SU-DHL-6 (cell line): ENCODE data around the gene NDFIP1.

Source experiments
- H2AFZ ChIP-seq: fragments of 200-600 bp; sonication (generic); 2 replicates; pipeline ENCODE4 v1.6.1; 2014; ENCODE audit warnings: low read depth, mild to moderate bottlenecking, moderate library complexity, mixed read lengths, antibody characterized with exemption, low read length; ENCODE audit not compliant: severe bottlenecking
- H3F3A ChIP-seq: fragments of 200-600 bp; shearing (Covaris generic); 2 replicates; pipeline ENCODE4 v1.6.0; 2016; ENCODE audit warnings: antibody characterized with exemption, mild to moderate bottlenecking; ENCODE audit not compliant: insufficient read depth
- H3K27ac ChIP-seq: fragments of 200-600 bp; sonication (generic); 2 replicates; pipeline ENCODE4 v1.5.1; 2016; ENCODE audit warnings: low read depth, mild to moderate bottlenecking, low read length, moderate library complexity, mixed read lengths
- H3K27me3 ChIP-seq: fragments of 200-600 bp; sonication (generic), shearing (Covaris generic); 2 replicates; pipeline ENCODE4 v1.6.0; 2014; ENCODE audit warnings: mild to moderate bottlenecking, low read length
- H3K36me3 ChIP-seq: fragments of 200-600 bp; sonication (generic); 2 replicates; pipeline ENCODE4 v1.6.1; 2014; ENCODE audit warnings: mild to moderate bottlenecking, low read length, mixed read lengths
- H3K4me2 ChIP-seq: fragments of 300-600, 200-600 bp; shearing (Covaris generic), sonication (generic); 2 replicates; pipeline ENCODE4 v1.6.0; 2014; ENCODE audit warnings: low read length, low read depth, mild to moderate bottlenecking; ENCODE audit not compliant: poor library complexity, severe bottlenecking
- H3K4me3 ChIP-seq: fragments of 200-600 bp; sonication (generic); 2 replicates; pipeline ENCODE4 v1.5.1; 2014; ENCODE audit warnings: antibody characterized with exemption, low read length, mild to moderate bottlenecking, mixed read lengths; ENCODE audit not compliant: insufficient read depth, poor library complexity, severe bottlenecking
- H3K79me2 ChIP-seq: fragments of 200-600 bp; sonication (generic); 2 replicates; pipeline ENCODE4 v1.6.1; 2014; ENCODE audit warnings: mild to moderate bottlenecking, low read length, moderate library complexity; ENCODE audit not compliant: insufficient read depth
- H3K9ac ChIP-seq: fragments of 200-600 bp; sonication (generic); 2 replicates; pipeline ENCODE4 v1.7.0; 2014; ENCODE audit warnings: mild to moderate bottlenecking, low read length
- H3K9me2 ChIP-seq: fragments of 200-600 bp; sonication (generic); replicated peaks from 2 replicates; pipeline ENCODE4 v1.6.1; 2014; ENCODE audit warnings: low read length; ENCODE audit not compliant: insufficient read depth
- H3K9me3 ChIP-seq: fragments of 200-600 bp; sonication (generic); 2 replicates; pipeline ENCODE4 v1.6.1; 2014; ENCODE audit warnings: low read length, mixed read lengths; ENCODE audit not compliant: insufficient read depth
- H4K20me1 ChIP-seq: fragments of 200-600 bp; sonication (generic); 2 replicates; pipeline ENCODE4 v1.6.1; 2014; ENCODE audit warnings: low read depth, mild to moderate bottlenecking, antibody characterized with exemption, low read length, moderate library complexity, mixed read lengths
- EZH2phosphoT487 ChIP-seq: fragments of 200-600 bp; sonication (generic), shearing (Covaris generic); conservative IDR thresholded peaks from 2 replicates; pipeline ENCODE4 v1.6.1; 2018; ENCODE audit warnings: mild to moderate bottlenecking, antibody characterized with exemption, low read length, moderate library complexity, mixed read lengths
- TF ChIP-seq, protein P1 (sequence below): fragments of 200-600 bp; sonication (generic); IDR thresholded peaks from one replicate; pipeline ENCODE4 v1.5.1; 2017; ENCODE audit warnings: antibody characterized with exemption, mild to moderate bottlenecking, low read length, moderate library complexity; ENCODE audit not compliant: insufficient read depth, poor library complexity, severe bottlenecking

The NDFIP1 gene

GRCh38 chr5:142080248-142080647, 28.3 kb upstream of the NDFIP1 start:
- Histone ChIP-seq H3K4me2 (no peak overlapping the region), H3K27ac (no peak overlapping the region), H3F3A (no peaks in the 10 kb centered on the region), H3K79me2 (no peaks in the 10 kb centered on the region), H4K20me1 (no peaks in the 10 kb centered on the region), H3K36me3 (no peaks in the 10 kb centered on the region), H2AFZ (no peak overlapping the region), H3K27me3 (no peaks in the 10 kb centered on the region), H3K9ac (no peak overlapping the region), H3K9me3 (no peaks in the 10 kb centered on the region), H3K9me2 (no peaks in the 10 kb centered on the region), H3K4me3 (no peak overlapping the region)
- no peak for TF ChIP-seq EZH2phosphoT487
- TF ChIP-seq, protein P1, sequence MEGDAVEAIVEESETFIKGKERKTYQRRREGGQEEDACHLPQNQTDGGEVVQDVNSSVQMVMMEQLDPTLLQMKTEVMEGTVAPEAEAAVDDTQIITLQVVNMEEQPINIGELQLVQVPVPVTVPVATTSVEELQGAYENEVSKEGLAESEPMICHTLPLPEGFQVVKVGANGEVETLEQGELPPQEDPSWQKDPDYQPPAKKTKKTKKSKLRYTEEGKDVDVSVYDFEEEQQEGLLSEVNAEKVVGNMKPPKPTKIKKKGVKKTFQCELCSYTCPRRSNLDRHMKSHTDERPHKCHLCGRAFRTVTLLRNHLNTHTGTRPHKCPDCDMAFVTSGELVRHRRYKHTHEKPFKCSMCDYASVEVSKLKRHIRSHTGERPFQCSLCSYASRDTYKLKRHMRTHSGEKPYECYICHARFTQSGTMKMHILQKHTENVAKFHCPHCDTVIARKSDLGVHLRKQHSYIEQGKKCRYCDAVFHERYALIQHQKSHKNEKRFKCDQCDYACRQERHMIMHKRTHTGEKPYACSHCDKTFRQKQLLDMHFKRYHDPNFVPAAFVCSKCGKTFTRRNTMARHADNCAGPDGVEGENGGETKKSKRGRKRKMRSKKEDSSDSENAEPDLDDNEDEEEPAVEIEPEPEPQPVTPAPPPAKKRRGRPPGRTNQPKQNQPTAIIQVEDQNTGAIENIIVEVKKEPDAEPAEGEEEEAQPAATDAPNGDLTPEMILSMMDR = no peak

GRCh38 chr5:142082182-142082781, 26.3 kb upstream of the NDFIP1 start:
- no peak for TF ChIP-seq EZH2phosphoT487
- TF ChIP-seq, protein P1 = no peak
- no peak overlapping the region for H3K4me2 ChIP-seq
- no peaks in the 10 kb centered on the region for H3K27me3 ChIP-seq
- no peak overlapping the region for H3K27ac ChIP-seq
- H3K9me3 ChIP-seq = no peaks in the 10 kb centered on the region
- H3K79me2 ChIP-seq = no peaks in the 10 kb centered on the region
- no peak overlapping the region for H3K9ac ChIP-seq
- H4K20me1 ChIP-seq = no peaks in the 10 kb centered on the region
- H3K4me3 ChIP-seq = no peak overlapping the region
- H3F3A ChIP-seq = no peaks in the 10 kb centered on the region
- H3K9me2 ChIP-seq = no peaks in the 10 kb centered on the region
- H2AFZ ChIP-seq = no peak overlapping the region
- H3K36me3 ChIP-seq = no peaks in the 10 kb centered on the region

- H3K4me2 ChIP-seq = no peak overlapping the region
- H3K9ac ChIP-seq = no peak overlapping the region
- no peaks in the 10 kb centered on the region for H3K9me3 ChIP-seq
- TF ChIP-seq EZH2phosphoT487 = no peak
- TF ChIP-seq, protein P1 = no peak
- H3K4me3 ChIP-seq = no peak overlapping the region
- no peaks in the 10 kb centered on the region for H3K36me3 ChIP-seq
- no peaks in the 10 kb centered on the region for H3K79me2 ChIP-seq
- no peaks in the 10 kb centered on the region for H3K27me3 ChIP-seq
- no peak overlapping the region for H2AFZ ChIP-seq
- no peak overlapping the region for H3K27ac ChIP-seq
- H3F3A ChIP-seq = no peaks in the 10 kb centered on the region
- H3K9me2 ChIP-seq = no peaks in the 10 kb centered on the region
- H4K20me1 ChIP-seq = no peaks in the 10 kb centered on the region
Measured at GRCh38 chr5:142086229-142086628, 22.4 kb upstream of the NDFIP1 start.
